MM.1S (cell line): ENCODE results near the gene TKT.

Experiments
- EZH2 ChIP-seq: fragments of 300-600 bp; sonication (generic); optimal IDR thresholded peaks from 2 replicates; pipeline ENCODE3; 2017; ENCODE audit warnings: low read depth, mild to moderate bottlenecking, antibody characterized with exemption, low read length, mixed read lengths
- EZH2phosphoT487 ChIP-seq: fragments of 300-600 bp; sonication (generic); IDR thresholded peaks from 2 replicates; pipeline ENCODE4 v1.6.1; 2018; ENCODE audit warnings: antibody characterized with exemption, low read length
- TF ChIP-seq, protein P1 (sequence below): fragments of 300-600 bp; sonication (generic); IDR thresholded peaks from 2 replicates; pipeline ENCODE4 v1.5.1; 2016; ENCODE audit warnings: antibody characterized with exemption, low read length, mixed read lengths

DNA sequence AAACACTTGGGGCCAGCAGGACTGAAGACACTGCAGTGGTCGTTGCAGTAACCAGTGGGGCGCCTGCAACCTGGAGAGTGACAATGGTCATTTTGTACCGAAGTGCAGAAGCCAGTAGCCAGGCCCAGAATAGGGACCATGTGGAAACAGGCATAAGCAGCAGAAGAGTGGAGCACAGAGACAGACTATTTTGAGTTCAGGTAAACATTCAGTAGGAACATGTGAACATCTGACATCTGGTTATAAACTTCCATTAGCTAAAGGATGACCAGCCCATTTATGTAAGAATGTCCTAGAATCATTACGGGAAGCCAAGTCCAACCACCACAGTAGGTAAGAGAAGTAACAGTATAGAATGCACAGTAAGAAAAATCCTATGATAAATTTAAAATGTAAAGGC, 32.4 kb upstream of the TKT start:
- TF ChIP-seq, protein P1, sequence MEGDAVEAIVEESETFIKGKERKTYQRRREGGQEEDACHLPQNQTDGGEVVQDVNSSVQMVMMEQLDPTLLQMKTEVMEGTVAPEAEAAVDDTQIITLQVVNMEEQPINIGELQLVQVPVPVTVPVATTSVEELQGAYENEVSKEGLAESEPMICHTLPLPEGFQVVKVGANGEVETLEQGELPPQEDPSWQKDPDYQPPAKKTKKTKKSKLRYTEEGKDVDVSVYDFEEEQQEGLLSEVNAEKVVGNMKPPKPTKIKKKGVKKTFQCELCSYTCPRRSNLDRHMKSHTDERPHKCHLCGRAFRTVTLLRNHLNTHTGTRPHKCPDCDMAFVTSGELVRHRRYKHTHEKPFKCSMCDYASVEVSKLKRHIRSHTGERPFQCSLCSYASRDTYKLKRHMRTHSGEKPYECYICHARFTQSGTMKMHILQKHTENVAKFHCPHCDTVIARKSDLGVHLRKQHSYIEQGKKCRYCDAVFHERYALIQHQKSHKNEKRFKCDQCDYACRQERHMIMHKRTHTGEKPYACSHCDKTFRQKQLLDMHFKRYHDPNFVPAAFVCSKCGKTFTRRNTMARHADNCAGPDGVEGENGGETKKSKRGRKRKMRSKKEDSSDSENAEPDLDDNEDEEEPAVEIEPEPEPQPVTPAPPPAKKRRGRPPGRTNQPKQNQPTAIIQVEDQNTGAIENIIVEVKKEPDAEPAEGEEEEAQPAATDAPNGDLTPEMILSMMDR: no peak
- TF ChIP-seq EZH2: no peak
- no peak for TF ChIP-seq EZH2phosphoT487
